AG04450 (cell line): ENCODE results near the gene COA8. TPM values are rescaled to one million over a fixed set of nuclear protein-coding genes. Genes with fewer than 3 reads are reported as not detected.
A peak's percentile ranks its signal among the peaks of the same experiment; 100 is the strongest.
"Not testable (repeated sequence)": the region's sequence is repeated elsewhere in the genome, so short reads cannot be mapped to it uniquely, and the experiment has no call there.

Experiments
- CTCF ChIA-PET: fragments of 300-600, 350-600 bp; formaldehyde crosslinking; extraction: SDS; loops from one replicate; lab custom pipeline; 2022; ENCODE audit warnings: antibody characterized with exemption, inconsistent platforms; lab: Charles Lee
- POLR2A ChIA-PET: fragments of 350-600 bp; formaldehyde crosslinking; extraction: SDS; loops from one replicate; lab custom pipeline; 2021; ENCODE audit warnings: antibody characterized with exemption, inconsistent platforms; lab: Yijun Ruan, JAX
- DNase-seq: peaks from one replicate; pipeline ENCODE4 v3.0.0-alpha.2; 2011; ENCODE audit warnings: low read depth, low spot score
- H3K27ac ChIP-seq: one replicate; pipeline ENCODE4 v1.5.1; 2012; ENCODE audit warnings: low read depth, low read length, control low read depth
- H3K27me3 ChIP-seq: one replicate; pipeline ENCODE4 v1.6.0; 2012; ENCODE audit warnings: low read length; ENCODE audit not compliant: control insufficient read depth, insufficient read depth
- H3K4me3 ChIP-seq: 2 replicates; pipeline ENCODE4 v1.5.1; 2011; ENCODE audit warnings: mild to moderate bottlenecking, low read depth, low read length, control low read depth
- H3K9me3 ChIP-seq: 2 replicates; pipeline ENCODE4 v1.5.1; 2012; ENCODE audit warnings: low read length; ENCODE audit not compliant: control insufficient read depth, insufficient read depth
- CTCF ChIP-seq: IDR thresholded peaks from 2 replicates; pipeline ENCODE4 v1.5.1; 2011; ENCODE audit warnings: low read depth, low read length, control low read depth, inconsistent platforms
- polyA plus RNA-seq: library from polyadenylated mRNA; depleted of rRNA; stranded (reverse); fragments of >200 nt; gene quantifications from 2 replicates; pipeline ENCODE4 v1.2.3, GENCODE V29; 2011

Gene COA8
- polyA plus RNA-seq, 1 experiment: 29.8 TPM

- Histone ChIP-seq H3K27ac (no peak overlapping the region), H3K4me3 (no peak overlapping the region), H3K27me3 (peaks cover 4% of the 10 kb centered on the region), H3K9me3 (no peaks in the 10 kb centered on the region; the same call in 1 of the 2 replicates)
- no peak for DNase-seq
- TF ChIP-seq CTCF: no peak
- POLR2A ChIA-PET: no interaction called here
- CTCF ChIA-PET: interaction anchor here (0.6 to 1.5 kb wide), 2 partner anchors 9 to 100 kb away, joined by 3 read pairs; no protein-coding TSS in a partner anchor
Observed at GRCh38 chr14:103604620-103605019, 41.9 kb downstream of the COA8 start.

GRCh38 chr14:103606963-103607668 is 44.4 kb downstream of the COA8 start:
- Histone ChIP-seq H3K9me3 (peaks cover 18% of the 10 kb centered on the region), H3K27me3 (peaks cover 4% of the 10 kb centered on the region), H3K27ac (no peak overlapping the region), H3K4me3 (peak overlapping the region; percentile 35)
- ChIA-PET CTCF (no interaction called here), POLR2A (interaction anchor here (0.9 to 1.4 kb wide), 3 partner anchors 11 to 57 kb away, joined by 3 to 7 read pairs (median 4); partner anchors contain the start of gene KLC1)
- peak; percentile 45 for TF ChIP-seq CTCF
- DNase-seq: peak; percentile 80

- CTCF ChIA-PET: no interaction called here
- POLR2A ChIA-PET: interaction anchor here (1.4 kb wide), 1 partner anchor 21 kb away, joined by 7 read pairs; the partner anchor contains the start of gene KLC1
- Histone ChIP-seq H3K27ac (no peak overlapping the region), H3K27me3 (peaks cover 4% of the 10 kb centered on the region), H3K4me3 (no peak overlapping the region), H3K9me3 (peaks cover 18% of the 10 kb centered on the region)
- no peak for DNase-seq
- no peak for TF ChIP-seq CTCF
Observed at GRCh38 chr14:103607822-103608221, 45.1 kb downstream of the COA8 start.

- CTCF ChIA-PET: interaction anchor here (0.6 kb wide), 2 partner anchors 9 to 358 kb away, joined by 3 to 4 read pairs; no protein-coding TSS in a partner anchor
- H3K27me3 ChIP-seq, H3K4me3 ChIP-seq, H3K27ac ChIP-seq, POLR2A ChIA-PET, DNase-seq: not testable (repeated sequence)
- peaks cover 18% of the 10 kb centered on the region for H3K9me3 ChIP-seq
Observed at GRCh38 chr14:103609081-103609480, 46.3 kb downstream of the COA8 start.

GRCh38 chr14:103611215-103611614 is 48.5 kb downstream of the COA8 start:
- DNase-seq: no peak
- H3K27me3 ChIP-seq: peaks cover 4% of the 10 kb centered on the region
- peaks cover 18% of the 10 kb centered on the region for H3K9me3 ChIP-seq
- ChIA-PET POLR2A (no interaction called here), CTCF (no interaction called here)
- no peak overlapping the region for H3K4me3 ChIP-seq
- no peak for TF ChIP-seq CTCF
- peak overlapping the region; percentile 2 for H3K27ac ChIP-seq
